Activated T-cell treated with anti-CD3 and anti-CD28 coated beads for 1 hour (primary cell): Measurements from ENCODE around the gene ZNF232.
"Not testable (repeated sequence)": the region's sequence is repeated elsewhere in the genome, so short reads cannot be mapped to it uniquely, and the experiment has no call there.

Experiments
- DNase-seq: peaks from one replicate; pipeline ENCODE4 v3.0.0-alpha.2; 2020; ENCODE audit warnings: low read depth

ZNF232 gene

GRCh38 chr17:5097101-5097834 lies 14.4 kb downstream of the ZNF232 start:
- peak; percentile 41 for DNase-seq

DNA sequence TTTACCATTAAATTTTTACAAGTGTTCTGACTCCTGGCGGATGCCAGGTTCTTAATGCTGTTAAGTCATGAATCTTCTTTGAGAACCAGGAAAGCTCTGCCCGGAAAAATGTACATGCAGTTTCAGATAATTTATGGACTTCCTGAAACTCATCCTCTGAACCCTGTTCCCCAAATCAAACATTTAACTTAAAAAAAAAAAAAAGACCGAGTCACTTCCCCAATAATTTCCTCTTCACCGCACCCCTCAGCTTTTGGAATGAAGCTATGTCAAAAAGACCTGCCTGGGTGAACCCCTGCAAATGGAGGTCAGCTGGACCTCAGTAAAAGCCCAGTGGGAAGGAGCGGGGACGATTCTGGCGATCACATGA lies 15.0 kb downstream of the ZNF232 start:
- DNase-seq: no peak

GRCh38 chr17:5092218-5093010 lies 19.3 kb downstream of the ZNF232 start:
- DNase-seq: no peak

DNA sequence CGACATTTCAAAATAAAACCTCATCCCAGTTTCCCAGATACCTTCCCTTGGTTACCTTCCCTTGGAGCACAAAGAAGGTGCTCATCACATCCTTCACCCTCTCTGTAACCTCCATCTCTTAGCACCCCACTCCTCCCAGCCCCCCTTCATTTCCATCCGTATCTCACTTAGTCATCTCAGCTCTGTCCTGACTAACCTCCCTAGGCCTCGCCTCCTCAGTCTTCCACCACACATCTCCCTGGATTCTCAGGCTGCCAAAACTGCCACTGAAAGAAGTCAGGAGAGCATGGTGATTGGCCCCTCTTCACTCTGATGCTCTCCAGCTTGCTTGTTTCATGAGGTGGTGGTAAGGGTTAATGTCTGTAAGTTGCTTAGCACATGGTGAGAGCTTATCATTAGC lies 31.1 kb downstream of the ZNF232 start:
- DNase-seq: no peak

DNA sequence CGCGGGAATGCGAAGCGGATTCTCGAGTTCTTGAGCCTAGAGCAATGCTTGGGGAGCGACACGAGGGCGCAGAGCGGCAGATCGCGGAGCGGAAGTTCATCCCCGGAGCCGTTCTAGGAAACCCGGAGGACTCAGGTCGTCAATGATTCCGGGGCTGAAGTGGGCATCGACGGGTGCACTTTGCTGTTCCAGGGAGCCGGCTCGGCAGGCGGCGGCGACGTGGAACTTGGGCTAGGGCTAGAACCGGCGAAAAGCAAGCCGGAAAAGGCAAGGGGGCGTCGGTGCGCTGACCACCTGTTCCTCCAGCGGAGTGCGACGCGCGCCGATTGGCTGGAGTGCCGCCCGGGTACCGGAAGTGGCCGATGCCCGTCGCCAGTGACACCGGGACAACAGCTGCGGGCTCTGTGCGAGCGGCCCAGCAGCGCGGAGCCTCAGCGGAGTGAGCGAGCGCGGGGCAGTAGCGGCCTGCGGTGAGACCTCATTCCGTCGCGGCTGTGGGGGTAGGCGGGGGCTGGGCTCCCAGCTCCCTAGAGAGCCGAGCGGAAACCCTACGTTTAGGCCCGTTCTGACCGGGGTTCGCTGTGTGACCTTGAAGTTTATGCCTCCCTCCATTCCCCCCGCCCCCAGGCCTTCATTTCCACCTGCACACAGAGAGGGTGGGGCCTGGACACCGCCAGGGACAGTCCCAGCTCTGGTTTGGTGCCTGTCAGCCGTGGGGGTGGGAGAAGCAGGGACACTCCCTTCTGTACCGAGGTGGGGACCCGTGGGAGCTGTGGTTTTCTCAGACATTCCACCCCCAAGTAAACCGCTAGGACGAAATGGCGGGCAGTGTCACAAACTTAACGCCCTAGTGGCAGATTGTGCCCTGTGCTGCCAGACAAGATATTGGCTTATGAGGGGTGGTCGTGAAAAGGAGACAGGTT lies 33.3 kb downstream of the ZNF232 start, which contains the start of gene ZFP3:
TSS of gene ZFP3 (plus strand) at position 362 of the 923 bp plus-strand sequence. CDS start 13,038 bp downstream, outside the sequence.
- peak; percentile 51 for DNase-seq

GRCh38 chr17:5077781-5078105 lies 33.9 kb downstream of the ZNF232 start:
- DNase-seq: no peak

DNA sequence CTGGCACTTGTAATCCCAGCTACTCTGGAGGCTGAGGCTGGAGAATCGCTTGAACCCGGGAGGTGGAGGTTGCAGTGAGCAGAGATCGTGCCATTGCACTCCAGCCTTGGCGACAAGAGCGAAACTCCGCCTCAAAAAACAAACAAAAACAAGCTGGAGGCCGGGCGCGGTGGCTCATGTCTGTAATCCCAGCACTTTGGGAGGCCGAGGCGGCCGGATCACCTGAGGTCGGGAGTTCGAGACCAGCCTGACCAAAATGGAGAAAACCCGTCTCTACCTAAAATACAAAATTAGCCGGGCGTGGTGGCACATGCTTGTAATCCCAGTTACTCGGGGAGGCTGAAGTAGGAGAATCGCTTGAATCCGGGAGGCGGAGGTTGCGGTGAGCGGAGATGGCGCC lies 34.4 kb downstream of the ZNF232 start:
- DNase-seq: not testable (repeated sequence)

GRCh38 chr17:5075472-5075871 lies 36.2 kb downstream of the ZNF232 start:
- DNase-seq: not testable (repeated sequence)

- no peak for DNase-seq
These were observed 42.0 kb downstream of the ZNF232 start for GRCh38 chr17:5069724-5070123.

DNA sequence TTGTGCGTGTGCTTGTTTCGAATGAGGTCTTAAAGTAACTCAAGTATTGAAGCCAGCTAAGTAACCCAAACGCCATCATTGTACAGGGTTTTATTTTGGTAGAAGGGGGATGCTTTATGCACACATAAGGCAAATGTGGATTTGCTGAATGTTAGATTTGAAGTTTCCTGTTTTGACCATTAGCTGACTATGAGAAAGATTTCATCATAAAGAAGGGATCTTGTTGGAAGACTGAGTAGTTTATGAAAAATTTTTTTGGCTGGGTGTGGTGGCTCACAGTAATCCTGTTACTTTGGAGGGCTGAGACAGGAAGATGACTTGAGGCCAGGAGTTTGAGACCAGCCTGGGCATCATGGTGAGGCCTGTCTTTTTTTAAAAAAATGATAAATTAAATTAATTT lies 43.4 kb downstream of the ZNF232 start:
- DNase-seq: no peak

GRCh38 chr17:5065227-5065744 lies 46.4 kb downstream of the ZNF232 start:
- no peak for DNase-seq
